HepG2 (cell line): Measurements from ENCODE around the gene RCE1. TPM values are rescaled to one million over a fixed set of nuclear protein-coding genes. Genes with fewer than 3 reads are reported as not detected.

ENCODE experiments used
- ATAD3A ChIP-seq: sonication (generic); formaldehyde crosslinking; IDR thresholded peaks from 2 replicates; pipeline ENCODE4 v1.4.0; 2020; ENCODE audit warnings: missing genetic modification reagents
- DMAP1 ChIP-seq: IDR thresholded peaks from 2 replicates; pipeline ENCODE4 v1.6.1; 2016
- HNRNPLL ChIP-seq: fragments of 200-400 bp; formaldehyde crosslinking; IDR thresholded peaks from 2 replicates; pipeline ENCODE4 v1.6.1; 2017; ENCODE audit warnings: mild to moderate bottlenecking, low read depth, low read length; ENCODE audit not compliant: poor library complexity, severe bottlenecking
- LRRFIP1 ChIP-seq: sonication (generic); formaldehyde crosslinking; conservative IDR thresholded peaks from 2 replicates; pipeline ENCODE4 v1.4.0; 2020; ENCODE audit warnings: missing genetic modification reagents
- NONO ChIP-seq, 2 experiments: fragments of 450-650 bp in 1 of 2; sonication (generic) in 1 of 2; formaldehyde crosslinking in 1 of 2; IDR thresholded peaks in 1 of 2; conservative IDR thresholded peaks in 1 of 2; 2 replicates each; pipeline versions ENCODE4 v1.6.1 to v1.8.0; 2017 to 2022; ENCODE audit warnings: mild to moderate bottlenecking in 1 of 2, missing genetic modification reagents in 1 of 2, moderate library complexity in 1 of 2
- PHF20 ChIP-seq: sonication (generic); formaldehyde crosslinking; IDR thresholded peaks from 2 replicates; pipeline ENCODE4 v1.5.0; 2020; ENCODE audit warnings: mild to moderate bottlenecking, missing genetic modification reagents
- RAD21 ChIP-seq: fragments of 450-650 bp; formaldehyde crosslinking; IDR thresholded peaks from 2 replicates; pipeline ENCODE4 v1.5.0; 2020; ENCODE audit warnings: mild to moderate bottlenecking
- RARG ChIP-seq: sonication (generic); formaldehyde crosslinking; IDR thresholded peaks from 2 replicates; pipeline ENCODE4 v1.4.0; 2020; ENCODE audit warnings: low read depth, mild to moderate bottlenecking, missing genetic modification reagents
- TAF1 ChIP-seq: sonication (generic); formaldehyde crosslinking; IDR thresholded peaks from 2 replicates; pipeline ENCODE4 v1.4.0; 2020; ENCODE audit warnings: missing genetic modification reagents
- TCF7L2 ChIP-seq: IDR thresholded peaks from 2 replicates; pipeline ENCODE4 v1.6.1; 2011; ENCODE audit warnings: mild to moderate bottlenecking, low read depth, low read length, moderate library complexity
- TFDP2 ChIP-seq: sonication (generic); formaldehyde crosslinking; IDR thresholded peaks from 2 replicates; pipeline ENCODE4 v1.4.0; 2020; ENCODE audit warnings: missing genetic modification reagents
- TIGD3 ChIP-seq: sonication (generic); formaldehyde crosslinking; IDR thresholded peaks from 2 replicates; pipeline ENCODE4 v1.5.1; 2020; ENCODE audit warnings: mild to moderate bottlenecking, missing genetic modification reagents, borderline replicate concordance
- TP53 ChIP-seq: sonication (generic); formaldehyde crosslinking; conservative IDR thresholded peaks from 2 replicates; pipeline ENCODE4 v1.4.0; 2020; ENCODE audit warnings: missing genetic modification reagents
- YEATS4 ChIP-seq: sonication (generic); formaldehyde crosslinking; IDR thresholded peaks from 2 replicates; pipeline ENCODE4 v1.4.0; 2020; ENCODE audit warnings: missing genetic modification reagents, borderline replicate concordance
- ZBTB42 ChIP-seq: sonication (generic); formaldehyde crosslinking; IDR thresholded peaks from 2 replicates; pipeline ENCODE4 v1.5.0; 2020; ENCODE audit warnings: mild to moderate bottlenecking, missing genetic modification reagents
- ZFP36 ChIP-seq: fragments of 150-350 bp; IDR thresholded peaks from 2 replicates; pipeline ENCODE4 v1.6.1; 2018; ENCODE audit warnings: borderline replicate concordance, low read length, low read depth; ENCODE audit not compliant: partially characterized antibody
- ZMAT5 ChIP-seq: sonication (generic); formaldehyde crosslinking; IDR thresholded peaks from 2 replicates; pipeline ENCODE4 v1.5.0; 2020; ENCODE audit warnings: mild to moderate bottlenecking, low read depth, missing genetic modification reagents, borderline replicate concordance
- ZNF24 ChIP-seq: fragments of 450-650 bp; IDR thresholded peaks from 2 replicates; pipeline ENCODE4 v1.6.1; 2017; ENCODE audit warnings: antibody characterized with exemption, mild to moderate bottlenecking
- ZNF256 ChIP-seq: sonication (generic); formaldehyde crosslinking; conservative IDR thresholded peaks from 2 replicates; pipeline ENCODE4 v1.4.0; 2020; ENCODE audit warnings: missing genetic modification reagents
- ZNF331 ChIP-seq: sonication (generic); formaldehyde crosslinking; IDR thresholded peaks from 2 replicates; pipeline ENCODE4 v1.4.0; 2020; ENCODE audit warnings: missing genetic modification reagents
- ZNF441 ChIP-seq: sonication (generic); formaldehyde crosslinking; IDR thresholded peaks from 2 replicates; pipeline ENCODE4 v1.7.0; 2021; ENCODE audit warnings: missing genetic modification reagents, borderline replicate concordance
- ZNF577 ChIP-seq: sonication (generic); formaldehyde crosslinking; IDR thresholded peaks from 2 replicates; pipeline ENCODE4 v1.4.0; 2020; ENCODE audit warnings: mild to moderate bottlenecking, low read depth, missing genetic modification reagents, borderline replicate concordance
- ZNF605 ChIP-seq: sonication (generic); formaldehyde crosslinking; IDR thresholded peaks from 2 replicates; pipeline ENCODE4 v1.8.0; 2022; ENCODE audit warnings: mild to moderate bottlenecking, missing genetic modification reagents
- ZNF781 ChIP-seq: sonication (generic); formaldehyde crosslinking; IDR thresholded peaks from 2 replicates; pipeline ENCODE4 v1.5.1; 2020; ENCODE audit warnings: borderline replicate concordance, mild to moderate bottlenecking, missing genetic modification reagents; ENCODE audit errors: not compliant biosample characterization
- polyA plus RNA-seq, 8 experiments: library from polyadenylated mRNA; depleted of rRNA in 3 of 8; stranded (reverse) in 7 of 8; unstranded in 1 of 8; fragments of >200 nt; fragmentation: Illumina TruSeq in 4 of 8; extraction: Trizol in 4 of 8; gene quantifications; 2 replicates each; pipeline versions ENCODE4 v1.2.1 to v1.2.3, GENCODE V29; 2011 to 2016; ENCODE audit warnings: low read depth in 4 of 8, missing spikeins in 1 of 8, mixed read lengths in 1 of 8; ENCODE audit not compliant: insufficient read depth in 1 of 8
- total RNA-seq, 5 experiments: library from RNA; depleted of rRNA; stranded (reverse); fragments of >200 nt; fragmentation: Illumina TruSeq; extraction: Trizol; gene quantifications; 2 replicates each; pipeline ENCODE4 v1.2.3, GENCODE V29; 2016; ENCODE audit warnings: low read depth in 1 of 5

Gene RCE1
- total and polyA plus RNA-seq, 2 of the 13 experiments (the other 11 are each of a cell fraction or from before 2014, with no cell fraction given): 22.2 to 22.4 TPM

GRCh38 chr11:66855574-66856495 is 12.6 kb downstream of the RCE1 start (continued):
- TF ChIP-seq TAF1 (CRISPR knock-in tag): peak; percentile 57
- TF ChIP-seq HNRNPLL: peak; percentile 44
- TF ChIP-seq ZNF256 (CRISPR knock-in tag): no peak
- no peak for TF ChIP-seq ZNF331 (CRISPR knock-in tag)
- no peak for TF ChIP-seq NONO (IDR thresholded peaks at IDR 0.05)
- 0 out of 2 replicates have a peak, but pooled peaks have one; percentile 24 for TF ChIP-seq NONO (CRISPR knock-in tag; conservative IDR thresholded peaks at IDR 0.05)
- TF ChIP-seq ZBTB42: 0 out of 2 replicates have a peak, but pooled peaks have one; percentile 29
- TF ChIP-seq RARG: no peak
- no peak for TF ChIP-seq TP53
- TF ChIP-seq DMAP1: peak; percentile 38
- no peak for TF ChIP-seq ZMAT5 (CRISPR knock-in tag)
- TF ChIP-seq YEATS4 (CRISPR knock-in tag): peak; percentile 61; the same call in 1 of the 2 replicates
- no peak for TF ChIP-seq ZFP36
- no peak for TF ChIP-seq LRRFIP1 (CRISPR knock-in tag)
- peak; percentile 47; the same call in 1 of the 2 replicates for TF ChIP-seq PHF20
- TF ChIP-seq ZNF441 (CRISPR knock-in tag): no peak
- TF ChIP-seq ZNF781 (CRISPR knock-in tag): no peak
- no peak for TF ChIP-seq TCF7L2
- TF ChIP-seq ZNF605 (CRISPR knock-in tag): peak; percentile 64; the same call in 1 of the 2 replicates
- TF ChIP-seq ATAD3A (CRISPR knock-in tag): no peak
- TF ChIP-seq TFDP2: 0 out of 2 replicates have a peak, but pooled peaks have one; percentile 20
- no peak for TF ChIP-seq RAD21 (CRISPR knock-in tag)
- TF ChIP-seq TIGD3: no peak
- TF ChIP-seq ZNF577: no peak
- no peak for TF ChIP-seq ZNF24
